ENCODE measurements around the gene ABCD4. TPM values are rescaled to one million over a fixed set of nuclear protein-coding genes. Genes with fewer than 3 reads are reported as not detected.

ABCD4 gene
- total RNA-seq, 1 experiment from 2014 or later = 45.3 TPM

GRCh38 chr14:74267588-74267987 lies 35.1 kb downstream of the ABCD4 start:
- no peak for TF ChIP-seq CBX3 (IDR thresholded peaks at IDR 0.05; ENCODE audit: low read depth)
- no peak for TF ChIP-seq SIN3A (IDR thresholded peaks at IDR 0.05; ENCODE audit: low read depth)
- TF ChIP-seq ZFX (IDR thresholded peaks at IDR 0.05) = no peak
- TF ChIP-seq RAD21 (IDR thresholded peaks at IDR 0.05; ENCODE audit: low read depth) = no peak
- TF ChIP-seq SP1 (IDR thresholded peaks at IDR 0.05; ENCODE audit: low read depth) = no peak
- TF ChIP-seq ATF3 (IDR thresholded peaks at IDR 0.05) = no peak
- no peak for TF ChIP-seq CEBPB (IDR thresholded peaks at IDR 0.05; ENCODE audit: low read depth)
- Histone ChIP-seq H3K36me3 (ENCODE audit: control insufficient read depth in 1 of 2, insufficient read depth in 2 of 2, low read length in 2 of 2) (no peaks in the 10 kb centered on the region), H3K27ac (ENCODE audit: low read depth, low read length) (no peak overlapping the region), H3K9me3 (ENCODE audit: control insufficient read depth in 1 of 2, insufficient read depth in 1 of 2, low read depth in 1 of 2, low read length in 2 of 2) (no peaks in the 10 kb centered on the region), H4K20me1 (ENCODE audit: insufficient read depth) (no peaks in the 10 kb centered on the region), H3K79me2 (ENCODE audit: insufficient read depth, low read length) (no peaks in the 10 kb centered on the region), H3K9me2 (ENCODE audit: insufficient read depth) (no peaks in the 10 kb centered on the region), H3K4me3 (replicated peaks in 1 of 2; ENCODE audit: low read depth in 1 of 2, low read length in 2 of 2) (no peak overlapping the region), H3K4me2 (ENCODE audit: low read length) (peak overlapping the region; percentile 61), H3K9ac (ENCODE audit: low read length) (no peak overlapping the region), H2AFZ (ENCODE audit: low read depth, low read length, poor library complexity, severe bottlenecking) (peak overlapping the region; percentile 69), H3K4me1 (ENCODE audit: control insufficient read depth in 1 of 2, insufficient read depth in 2 of 2, low read length in 2 of 2) (peaks cover 28 to 45% of the 10 kb centered on the region in 2 experiments), H3K27me3 (ENCODE audit: insufficient read depth, low read length) (no peaks in the 10 kb centered on the region)
- DNase-seq (ENCODE audit: low read depth, low spot score) (no peak), ATAC-seq (no peak)
- RAD21 ChIA-PET (ENCODE audit: low non-redundant PET in 1 of 2, low total read pairs in 2 of 2, uncharacterized antibody in 2 of 2, unreplicated experiment in 2 of 2) = no interaction called here
- POLR2A ChIA-PET = interaction anchor here (0.6 kb wide), 1 partner anchor 33 kb away, joined by 3 read pairs; no protein-coding TSS in a partner anchor
- intact Hi-C loops (cut with micrococcal nuclease) = no loop called here
- CTCF ChIA-PET = interaction anchor here (1.5 to 2.6 kb wide), 2 partner anchors 10 to 16 kb away, joined by 4 to 14 read pairs; no protein-coding TSS in a partner anchor
- BruUV-seq (replicated peaks) = no TSS peak

- ChIA-PET CTCF (interaction anchor here (1.2 to 2.6 kb wide), 2 partner anchors 8 to 25 kb away, joined by 3 to 14 read pairs; no protein-coding TSS in a partner anchor), RAD21 (ENCODE audit: low non-redundant PET in 1 of 2, low total read pairs in 2 of 2, uncharacterized antibody in 2 of 2, unreplicated experiment in 2 of 2) (no interaction called here), POLR2A (no interaction called here)
- H3K36me3 ChIP-seq (ENCODE audit: control insufficient read depth in 1 of 2, insufficient read depth in 2 of 2, low read length in 2 of 2) = no peaks in the 10 kb centered on the region
- H3K79me2 ChIP-seq (ENCODE audit: insufficient read depth, low read length) = no peaks in the 10 kb centered on the region
- H3K9ac ChIP-seq (ENCODE audit: low read length) = no peak overlapping the region
- no peak overlapping the region for H3K4me3 ChIP-seq (replicated peaks in 1 of 2; ENCODE audit: low read depth in 1 of 2, low read length in 2 of 2)
- no peaks in the 10 kb centered on the region for H4K20me1 ChIP-seq (ENCODE audit: insufficient read depth)
- ATAC-seq (no peak), DNase-seq (ENCODE audit: low read depth, low spot score) (no peak)
- H2AFZ ChIP-seq (ENCODE audit: low read depth, low read length, poor library complexity, severe bottlenecking) = no peak overlapping the region
- no peaks in the 10 kb centered on the region for H3K27me3 ChIP-seq (ENCODE audit: insufficient read depth, low read length)
- intact Hi-C loops (cut with micrococcal nuclease) = no loop called here
- H3K4me2 ChIP-seq (ENCODE audit: low read length) = no peak overlapping the region
- H3K27ac ChIP-seq (ENCODE audit: low read depth, low read length) = no peak overlapping the region
- no peaks in the 10 kb centered on the region for H3K9me3 ChIP-seq (ENCODE audit: control insufficient read depth in 1 of 2, insufficient read depth in 1 of 2, low read depth in 1 of 2, low read length in 2 of 2)
- peaks cover 18 to 28% of the 10 kb centered on the region in 2 experiments for H3K4me1 ChIP-seq (ENCODE audit: control insufficient read depth in 1 of 2, insufficient read depth in 2 of 2, low read length in 2 of 2)
- BruUV-seq (replicated peaks) = no TSS peak
- TF ChIP-seq SRF (IDR thresholded peaks at IDR 0.05; ENCODE audit: low read depth) (no peak), EZH2 (IDR thresholded peaks at IDR 0.05) (no peak), POLR2A (IDR thresholded peaks at IDR 0.05; ENCODE audit: borderline replicate concordance, extremely low read depth, insufficient read depth, insufficient read length) (no peak), CBX3 (IDR thresholded peaks at IDR 0.05; ENCODE audit: low read depth) (no peak)
- no peaks in the 10 kb centered on the region for H3K9me2 ChIP-seq (ENCODE audit: insufficient read depth)
These were observed 37.3 kb downstream of the ABCD4 start for GRCh38 chr14:74265301-74265965.
